Breast epithelium (tissue), 3 donors: Measurements from ENCODE around the gene CHM.

Source experiments
- POLR2A ChIP-seq: fragments of 450-650 bp; IDR thresholded peaks from one replicate; pipeline ENCODE4 v1.6.1; 2016; ENCODE audit warnings: antibody characterized with exemption, mild to moderate bottlenecking, moderate library complexity
- POLR2AphosphoS5 ChIP-seq, 3 donors: sonication (generic); formaldehyde crosslinking; IDR thresholded peaks; one replicate each; pipeline ENCODE4 v1.6.1; 2017; ENCODE audit warnings: antibody characterized with exemption in 3 of 3
- TF ChIP-seq, protein P1 (sequence below), 3 donors: fragments of 450-650 bp; IDR thresholded peaks; one replicate each; pipeline ENCODE4 v1.5.1; 2016 to 2017; ENCODE audit warnings: antibody characterized with exemption in 3 of 3, mild to moderate bottlenecking in 3 of 3, moderate library complexity in 3 of 3

GRCh38 chrX:86023811-86024210 is 23.5 kb downstream of the CHM start:
- TF ChIP-seq, protein P1, sequence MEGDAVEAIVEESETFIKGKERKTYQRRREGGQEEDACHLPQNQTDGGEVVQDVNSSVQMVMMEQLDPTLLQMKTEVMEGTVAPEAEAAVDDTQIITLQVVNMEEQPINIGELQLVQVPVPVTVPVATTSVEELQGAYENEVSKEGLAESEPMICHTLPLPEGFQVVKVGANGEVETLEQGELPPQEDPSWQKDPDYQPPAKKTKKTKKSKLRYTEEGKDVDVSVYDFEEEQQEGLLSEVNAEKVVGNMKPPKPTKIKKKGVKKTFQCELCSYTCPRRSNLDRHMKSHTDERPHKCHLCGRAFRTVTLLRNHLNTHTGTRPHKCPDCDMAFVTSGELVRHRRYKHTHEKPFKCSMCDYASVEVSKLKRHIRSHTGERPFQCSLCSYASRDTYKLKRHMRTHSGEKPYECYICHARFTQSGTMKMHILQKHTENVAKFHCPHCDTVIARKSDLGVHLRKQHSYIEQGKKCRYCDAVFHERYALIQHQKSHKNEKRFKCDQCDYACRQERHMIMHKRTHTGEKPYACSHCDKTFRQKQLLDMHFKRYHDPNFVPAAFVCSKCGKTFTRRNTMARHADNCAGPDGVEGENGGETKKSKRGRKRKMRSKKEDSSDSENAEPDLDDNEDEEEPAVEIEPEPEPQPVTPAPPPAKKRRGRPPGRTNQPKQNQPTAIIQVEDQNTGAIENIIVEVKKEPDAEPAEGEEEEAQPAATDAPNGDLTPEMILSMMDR (IDR thresholded peaks at IDR 0.05) = no peak
- TF ChIP-seq POLR2A (no peak), POLR2AphosphoS5 (IDR thresholded peaks at IDR 0.05) (no peak)
